Ascending aorta (tissue), 2 donors: ENCODE results near the gene MT2A. TPM values are rescaled to one million over a fixed set of nuclear protein-coding genes. Genes with fewer than 3 reads are reported as not detected.

Source experiments
- DNase-seq, 2 donors: peaks; one replicate each; pipeline ENCODE4 v3.0.0-alpha.2; 2019; ENCODE audit warnings: low spot score in 2 of 2
- H3K27ac ChIP-seq, 2 donors: fragments of 200-600 bp; sonication (generic); one replicate each; pipeline ENCODE4 v1.5.1; 2016 to 2017; ENCODE audit warnings: mild to moderate bottlenecking in 1 of 2
- H3K27me3 ChIP-seq: fragments of 200-600 bp; sonication (generic); one replicate; pipeline ENCODE4 v1.5.1; 2017
- H3K36me3 ChIP-seq, 2 donors: fragments of 200-600 bp; sonication (generic); one replicate each; pipeline ENCODE4 v1.5.1; 2016
- H3K4me1 ChIP-seq, 2 donors: fragments of 200-600 bp; sonication (generic); one replicate each; pipeline ENCODE4 v1.5.1; 2016 to 2017; ENCODE audit warnings: mild to moderate bottlenecking in 1 of 2
- H3K4me3 ChIP-seq, 2 donors: fragments of 200-600 bp; sonication (generic); one replicate each; pipeline ENCODE4 v1.5.1; 2016 to 2017; ENCODE audit warnings: mild to moderate bottlenecking in 1 of 2
- H3K9me3 ChIP-seq, 2 donors: fragments of 200-600 bp; sonication (generic); one replicate each; pipeline ENCODE4 v1.5.1; 2016
- intact Hi-C: fragments of 100-400 bp; cut with DNase I; formaldehyde crosslinking; loops from one replicate; pipeline ENCODE4 v1.15.1; 2023
- total RNA-seq: library from RNA; depleted of rRNA; stranded (reverse); fragments of >200 nt; gene quantifications from one replicate; pipeline ENCODE4 v1.1.0, GENCODE V29; 2016
- TF ChIP-seq, protein P1 (sequence below), 3 experiments: fragments of 200-600 bp in 2 of 3; fragments of 450-650 bp in 1 of 3; sonication (generic) in 2 of 3; IDR thresholded peaks; one replicate each; pipeline ENCODE4 v1.5.1; 2016 to 2019; ENCODE audit warnings: antibody characterized with exemption in 3 of 3, mild to moderate bottlenecking in 1 of 3, moderate library complexity in 1 of 3

Gene MT2A
- total RNA-seq, 1 donor from 2014 or later: 602 TPM

DNA sequence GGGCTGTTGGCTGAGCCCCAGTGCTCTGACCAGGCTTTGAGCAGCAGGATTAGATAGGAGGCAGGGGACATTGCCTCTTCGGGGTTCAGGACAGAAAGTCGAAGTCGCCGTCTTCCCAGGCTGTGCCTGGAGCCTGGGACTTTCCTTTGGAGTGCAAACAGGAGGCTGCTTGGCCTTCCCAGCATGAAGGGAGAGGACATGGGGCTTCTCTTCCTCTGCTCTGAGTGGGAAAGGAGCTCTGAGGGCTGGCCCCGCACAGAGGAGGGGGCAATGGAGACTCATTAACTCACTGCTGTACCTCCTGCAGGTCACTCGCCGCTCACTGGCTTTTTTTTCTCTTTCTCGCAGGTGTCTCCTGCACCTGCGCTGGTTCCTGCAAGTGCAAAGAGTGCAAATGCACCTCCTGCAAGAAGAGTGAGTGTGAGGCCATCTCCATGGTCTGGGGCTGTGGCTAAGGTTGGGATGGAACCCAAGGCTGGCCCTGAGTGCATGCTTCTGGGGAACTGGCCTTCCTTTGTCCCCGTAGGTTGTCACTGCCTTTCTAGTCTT is 50.0 kb downstream of the MT2A start:
- TF ChIP-seq, protein P1, sequence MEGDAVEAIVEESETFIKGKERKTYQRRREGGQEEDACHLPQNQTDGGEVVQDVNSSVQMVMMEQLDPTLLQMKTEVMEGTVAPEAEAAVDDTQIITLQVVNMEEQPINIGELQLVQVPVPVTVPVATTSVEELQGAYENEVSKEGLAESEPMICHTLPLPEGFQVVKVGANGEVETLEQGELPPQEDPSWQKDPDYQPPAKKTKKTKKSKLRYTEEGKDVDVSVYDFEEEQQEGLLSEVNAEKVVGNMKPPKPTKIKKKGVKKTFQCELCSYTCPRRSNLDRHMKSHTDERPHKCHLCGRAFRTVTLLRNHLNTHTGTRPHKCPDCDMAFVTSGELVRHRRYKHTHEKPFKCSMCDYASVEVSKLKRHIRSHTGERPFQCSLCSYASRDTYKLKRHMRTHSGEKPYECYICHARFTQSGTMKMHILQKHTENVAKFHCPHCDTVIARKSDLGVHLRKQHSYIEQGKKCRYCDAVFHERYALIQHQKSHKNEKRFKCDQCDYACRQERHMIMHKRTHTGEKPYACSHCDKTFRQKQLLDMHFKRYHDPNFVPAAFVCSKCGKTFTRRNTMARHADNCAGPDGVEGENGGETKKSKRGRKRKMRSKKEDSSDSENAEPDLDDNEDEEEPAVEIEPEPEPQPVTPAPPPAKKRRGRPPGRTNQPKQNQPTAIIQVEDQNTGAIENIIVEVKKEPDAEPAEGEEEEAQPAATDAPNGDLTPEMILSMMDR (IDR thresholded peaks at IDR 0.05): no peak
- intact Hi-C loops: no loop called here
- Histone ChIP-seq H3K27me3 (peaks cover 8% of the 10 kb centered on the region), H3K36me3 (no peaks in the 10 kb centered on the region), H3K4me3 (peak overlapping the region; percentile 51 to 76), H3K4me1 (peaks cover 6 to 16% of the 10 kb centered on the region in 2 donors), H3K9me3 (no peaks in the 10 kb centered on the region), H3K27ac (no peak overlapping the region)
- no peak for DNase-seq

Other genes with a start within 250 kb of the MT2A start
- gene AMFR, start 183.0 kb upstream of the MT2A start, total RNA-seq: 112 TPM
- gene NUDT21, start 157.3 kb upstream of the MT2A start, total RNA-seq: 5.3 TPM
- gene OGFOD1, start 157.0 kb upstream of the MT2A start, total RNA-seq: 21.9 TPM
- 29.4 TPM for gene BBS2, start 88.6 kb upstream of the MT2A start, total RNA-seq
- not detected for gene MT4, start 43.5 kb upstream of the MT2A start, total RNA-seq
- not detected for gene MT3, start 19.1 kb upstream of the MT2A start, total RNA-seq
- 456 TPM for gene MT1E, start 17.2 kb downstream of the MT2A start, total RNA-seq
- 105 TPM for gene MT1M, start 24.1 kb downstream of the MT2A start, total RNA-seq
- 183 TPM for gene MT1A, start 30.1 kb downstream of the MT2A start, total RNA-seq
- not detected for gene MT1B, start 43.3 kb downstream of the MT2A start, total RNA-seq
- gene MT1F, start 49.4 kb downstream of the MT2A start, total RNA-seq: 9.8 TPM
- 36.6 TPM for gene MT1G, start 59.5 kb downstream of the MT2A start, total RNA-seq
- not detected for gene MT1H, start 61.2 kb downstream of the MT2A start, total RNA-seq
- gene MT1X, start 73.9 kb downstream of the MT2A start, total RNA-seq: 2,291 TPM
- gene NUP93, start 121.5 kb downstream of the MT2A start, total RNA-seq: 419 TPM